Neural cell (in vitro differentiated cells): Measurements from ENCODE around the gene NCKAP1. TPM values are rescaled to one million over a fixed set of nuclear protein-coding genes. Genes with fewer than 3 reads are reported as not detected.

Experiments
- H2AFZ ChIP-seq: fragments of 200-600, 300-800 bp; sonication (generic), shearing (Covaris generic); 2 replicates; pipeline ENCODE4 v1.6.0; 2014; ENCODE audit warnings: low read depth, mild to moderate bottlenecking, antibody characterized with exemption, low read length, moderate library complexity
- H3F3A ChIP-seq: fragments of 200-600 bp; shearing (Covaris generic); 2 replicates; pipeline ENCODE4 v1.6.1; 2016; ENCODE audit warnings: mild to moderate bottlenecking, moderate library complexity, mixed read lengths, antibody characterized with exemption, low read length; ENCODE audit not compliant: insufficient read depth, poor library complexity, severe bottlenecking
- H3K27ac ChIP-seq: fragments of 200-600, 300-800 bp; sonication (generic), shearing (Covaris generic); 2 replicates; pipeline ENCODE4 v1.5.1; 2014; ENCODE audit warnings: mild to moderate bottlenecking, low read length, moderate library complexity
- H3K27me3 ChIP-seq: fragments of 300-800, 200-600 bp; sonication (generic), shearing (Covaris generic); 2 replicates; pipeline ENCODE4 v1.6.0; 2014; ENCODE audit warnings: mild to moderate bottlenecking, low read depth, low read length, moderate library complexity; ENCODE audit not compliant: insufficient read depth
- H3K36me3 ChIP-seq: fragments of 300-800, 200-600 bp; sonication (generic), shearing (Covaris generic); 2 replicates; pipeline ENCODE4 v1.5.1; 2014; ENCODE audit warnings: mild to moderate bottlenecking, antibody characterized with exemption, low read length, moderate library complexity; ENCODE audit not compliant: insufficient read depth
- H3K4me2 ChIP-seq: fragments of 300-800, 200-600 bp; sonication (generic), shearing (Covaris generic); 2 replicates; pipeline ENCODE4 v1.6.0; 2014; ENCODE audit warnings: mild to moderate bottlenecking, low read length
- H3K4me3 ChIP-seq: fragments of 300-800, 200-600 bp; sonication (generic), shearing (Covaris generic); 2 replicates; pipeline ENCODE4 v1.5.1; 2014; ENCODE audit warnings: mild to moderate bottlenecking, low read length, moderate library complexity
- H3K79me2 ChIP-seq: fragments of 200-600 bp; shearing (Covaris generic); replicated peaks from 2 replicates; pipeline ENCODE4 v1.6.0; 2014; ENCODE audit warnings: mild to moderate bottlenecking, low read length, moderate library complexity; ENCODE audit not compliant: insufficient read depth
- H3K9ac ChIP-seq: fragments of 300-800, 200-600 bp; sonication (generic), shearing (Covaris generic); 2 replicates; pipeline ENCODE4 v1.6.1; 2016; ENCODE audit warnings: mild to moderate bottlenecking, low read length, mixed read lengths
- H3K9me2 ChIP-seq: fragments of 200-600 bp; shearing (Covaris generic); 2 replicates; pipeline ENCODE4 v1.6.1; 2016; ENCODE audit warnings: mild to moderate bottlenecking, low read length, mixed read lengths; ENCODE audit not compliant: insufficient read depth
- H3K9me3 ChIP-seq: fragments of 200-600, 300-800 bp; sonication (generic), shearing (Covaris generic); 2 replicates; pipeline ENCODE4 v1.6.1; 2016; ENCODE audit warnings: mild to moderate bottlenecking, mixed run types, low read length, moderate library complexity, mixed read lengths
- H4K20me1 ChIP-seq: fragments of 200-600 bp; shearing (Covaris generic); 2 replicates; pipeline ENCODE4 v1.6.1; 2016; ENCODE audit warnings: mild to moderate bottlenecking, mixed run types; ENCODE audit not compliant: insufficient read depth
- CTCF ChIP-seq: fragments of 450-650 bp; IDR thresholded peaks from 2 replicates; pipeline ENCODE4 v1.5.1; 2014; ENCODE audit warnings: antibody characterized with exemption, mild to moderate bottlenecking, moderate library complexity; ENCODE audit not compliant: poor library complexity, severe bottlenecking
- EP300 ChIP-seq: fragments of 450-650 bp; conservative IDR thresholded peaks from 2 replicates; pipeline ENCODE4 v1.6.1; 2014; ENCODE audit warnings: antibody characterized with exemption, mild to moderate bottlenecking, moderate library complexity; ENCODE audit not compliant: poor library complexity, severe bottlenecking
- EZH2 ChIP-seq: fragments of 200-600, 300-800 bp; shearing (Covaris generic), sonication (generic); IDR thresholded peaks from 2 replicates; pipeline ENCODE4 v1.6.1; 2014; ENCODE audit warnings: antibody characterized with exemption, low read length, borderline replicate concordance, mild to moderate bottlenecking; ENCODE audit not compliant: insufficient read depth, poor library complexity, severe bottlenecking
- MXI1 ChIP-seq: fragments of 450-650 bp; conservative IDR thresholded peaks from 2 replicates; pipeline ENCODE4 v1.6.1; 2014; ENCODE audit warnings: antibody characterized with exemption, mild to moderate bottlenecking; ENCODE audit not compliant: poor library complexity, severe bottlenecking
- POLR2AphosphoS5 ChIP-seq: IDR thresholded peaks from 2 replicates; pipeline ENCODE4 v1.6.1; 2012
- RAD21 ChIP-seq: fragments of 450-650 bp; conservative IDR thresholded peaks from 2 replicates; pipeline ENCODE4 v1.6.1; 2014; ENCODE audit warnings: antibody characterized with exemption, mild to moderate bottlenecking, moderate library complexity
- REST ChIP-seq: IDR thresholded peaks from 2 replicates; pipeline ENCODE4 v1.6.1; 2012; ENCODE audit warnings: borderline replicate concordance
- SMC3 ChIP-seq: fragments of 450-650 bp; conservative IDR thresholded peaks from 2 replicates; pipeline ENCODE4 v1.6.1; 2014; ENCODE audit warnings: antibody characterized with exemption, mild to moderate bottlenecking, moderate library complexity; ENCODE audit not compliant: poor library complexity
- TAF1 ChIP-seq: IDR thresholded peaks from 2 replicates; pipeline ENCODE4 v1.6.1; 2012; ENCODE audit warnings: low read depth
- polyA plus RNA-seq: library from polyadenylated mRNA; depleted of rRNA; stranded (reverse); fragments of >200 nt; gene quantifications from 2 replicates; pipeline ENCODE4 v1.2.3, GENCODE V29; 2014

Gene NCKAP1
- polyA plus RNA-seq, 1 donor from 2014 or later, result 124 TPM

GRCh38 chr2:182937870-182938269 lies 100.4 kb downstream of the NCKAP1 start:
- Histone ChIP-seq H3K4me2 (no peak overlapping the region), H3K4me3 (no peak overlapping the region), H3K27me3 (no peaks in the 10 kb centered on the region), H4K20me1 (no peaks in the 10 kb centered on the region), H3K27ac (no peak overlapping the region), H2AFZ (no peak overlapping the region), H3F3A (no peaks in the 10 kb centered on the region), H3K9me2 (no peaks in the 10 kb centered on the region), H3K36me3 (peaks cover 14% of the 10 kb centered on the region), H3K9ac (no peak overlapping the region), H3K9me3 (no peaks in the 10 kb centered on the region), H3K79me2 (no peaks in the 10 kb centered on the region)
- TF ChIP-seq REST (no peak), CTCF (no peak), EP300 (no peak), RAD21 (no peak), TAF1 (no peak), MXI1 (no peak), EZH2 (no peak), SMC3 (no peak), POLR2AphosphoS5 (no peak)

- TF ChIP-seq EZH2, result no peak
- Histone ChIP-seq H3K27me3 (no peaks in the 10 kb centered on the region), H4K20me1 (no peaks in the 10 kb centered on the region), H3K4me3 (no peak overlapping the region), H3K9ac (no peak overlapping the region), H2AFZ (no peak overlapping the region), H3F3A (no peaks in the 10 kb centered on the region), H3K36me3 (peaks cover 17% of the 10 kb centered on the region), H3K9me3 (no peaks in the 10 kb centered on the region), H3K4me2 (no peak overlapping the region), H3K27ac (no peak overlapping the region), H3K79me2 (no peaks in the 10 kb centered on the region), H3K9me2 (no peaks in the 10 kb centered on the region)
Observed at GRCh38 chr2:182933629-182934028, 104.6 kb downstream of the NCKAP1 start.

GRCh38 chr2:182929972-182930371 lies 108.3 kb downstream of the NCKAP1 start:
- H3K27ac ChIP-seq, result no peak overlapping the region
- no peaks in the 10 kb centered on the region for H3K27me3 ChIP-seq
- H3K4me3 ChIP-seq, result no peak overlapping the region
- no peak for TF ChIP-seq REST
- TF ChIP-seq EP300, result no peak
- no peak for TF ChIP-seq MXI1
- TF ChIP-seq SMC3, result no peak
- no peak overlapping the region for H2AFZ ChIP-seq
- no peak overlapping the region for H3K9ac ChIP-seq
- H3K9me3 ChIP-seq, result no peaks in the 10 kb centered on the region
- peaks cover 8% of the 10 kb centered on the region for H3K36me3 ChIP-seq
- no peaks in the 10 kb centered on the region for H3K79me2 ChIP-seq
- no peaks in the 10 kb centered on the region for H4K20me1 ChIP-seq
- no peaks in the 10 kb centered on the region for H3K9me2 ChIP-seq
- no peaks in the 10 kb centered on the region for H3F3A ChIP-seq
- H3K4me2 ChIP-seq, result no peak overlapping the region
